D341Med (cell line): ENCODE results near the gene UPP1.
"Not testable (repeated sequence)": the region's sequence is repeated elsewhere in the genome, so short reads cannot be mapped to it uniquely, and the experiment has no call there.

Experiments used
- DNase-seq: peaks from one replicate; pipeline ENCODE4 v3.0.0; 2012; ENCODE audit warnings: low spot score

Gene UPP1

GRCh38 chr7:48112401-48113165 lies 23.5 kb downstream of the UPP1 start:
- DNase-seq, result no peak

GRCh38 chr7:48113275-48113674 lies 24.2 kb downstream of the UPP1 start:
- DNase-seq, result no peak

- DNase-seq, result no peak
Measured at GRCh38 chr7:48114115-48114514, 25.1 kb downstream of the UPP1 start.

- DNase-seq, result no peak
Measured at GRCh38 chr7:48114589-48114988, 25.5 kb downstream of the UPP1 start.

- DNase-seq, result no peak
Measured at GRCh38 chr7:48116043-48116442, 27.0 kb downstream of the UPP1 start.

GRCh38 chr7:48118041-48118440 lies 29.0 kb downstream of the UPP1 start:
- no peak for DNase-seq

GRCh38 chr7:48120536-48120935 lies 31.5 kb downstream of the UPP1 start:
- not testable (repeated sequence) for DNase-seq

GRCh38 chr7:48126037-48126436 lies 37.0 kb downstream of the UPP1 start:
- no peak for DNase-seq

GRCh38 chr7:48130658-48131108 lies 41.6 kb downstream of the UPP1 start:
- no peak for DNase-seq

- DNase-seq, result no peak
Measured at GRCh38 chr7:48132792-48133191, 43.7 kb downstream of the UPP1 start.

- DNase-seq, result no peak
Measured at GRCh38 chr7:48139459-48139858, 50.4 kb downstream of the UPP1 start.

- DNase-seq, result no peak
Measured at GRCh38 chr7:48140001-48140681, 51.1 kb downstream of the UPP1 start.

GRCh38 chr7:48141521-48141920 lies 52.5 kb downstream of the UPP1 start:
- no peak for DNase-seq

GRCh38 chr7:48144291-48144768 lies 55.3 kb downstream of the UPP1 start:
- DNase-seq, result no peak

GRCh38 chr7:48147078-48147591 lies 58.1 kb downstream of the UPP1 start:
- DNase-seq, result no peak

GRCh38 chr7:48147690-48148089 lies 58.6 kb downstream of the UPP1 start:
- DNase-seq, result not testable (repeated sequence)

- DNase-seq, result no peak
Measured at GRCh38 chr7:48148311-48148710, 59.2 kb downstream of the UPP1 start.

- DNase-seq, result no peak
Measured at GRCh38 chr7:48149058-48149457, 60.0 kb downstream of the UPP1 start.

GRCh38 chr7:48150086-48150485 lies 61.0 kb downstream of the UPP1 start:
- no peak for DNase-seq

GRCh38 chr7:48154792-48155413 lies 65.8 kb downstream of the UPP1 start:
- DNase-seq, result peak; percentile 40
